Esophagus squamous epithelium (tissue), 5 donors: ENCODE data around the gene WRAP73. TPM values are rescaled to one million over a fixed set of nuclear protein-coding genes. Genes with fewer than 3 reads are reported as not detected.

Source experiments
- DNase-seq: peaks from one replicate; lab custom pipeline; 2025; lab: John Stamatoyannopoulos, UW
- H3K27ac ChIP-seq, 4 donors: fragments of 200-600 bp; sonication (generic); one replicate each; pipeline ENCODE4 v1.5.1; 2016 to 2019; ENCODE audit warnings: mild to moderate bottlenecking in 1 of 4
- H3K27me3 ChIP-seq, 4 donors: fragments of 200-600 bp; sonication (generic); 1 replicate in 3 of 4; 2 replicates in 1 of 4; pipeline versions ENCODE4 v1.5.1 to v1.6.0; 2017 to 2021; ENCODE audit warnings: antibody characterized with exemption in 1 of 4
- H3K36me3 ChIP-seq, 3 donors: fragments of 200-600 bp; sonication (generic); one replicate each; pipeline ENCODE4 v1.5.1; 2016 to 2019
- H3K4me1 ChIP-seq, 3 donors: fragments of 200-600 bp; sonication (generic); one replicate each; pipeline ENCODE4 v1.5.1; 2017 to 2019
- H3K4me3 ChIP-seq, 4 donors: fragments of 200-600 bp; sonication (generic); 1 replicate in 3 of 4; 2 replicates in 1 of 4; pipeline ENCODE4 v1.5.1; 2016 to 2019; ENCODE audit warnings: mild to moderate bottlenecking in 2 of 4, moderate library complexity in 1 of 4
- H3K9me3 ChIP-seq, 3 donors: fragments of 200-600 bp; sonication (generic); one replicate each; pipeline ENCODE4 v1.5.1; 2016 to 2019
- CTCF ChIP-seq, 6 experiments: fragments of 450-650 bp in 4 of 6; fragments of 200-600 bp in 2 of 6; sonication (generic) in 2 of 6; IDR thresholded peaks; one replicate each; pipeline ENCODE4 v1.5.1; 2016 to 2019; ENCODE audit warnings: antibody characterized with exemption in 6 of 6, mild to moderate bottlenecking in 4 of 6, moderate library complexity in 4 of 6
- POLR2A ChIP-seq, 4 donors: fragments of 450-650 bp; IDR thresholded peaks; one replicate each; pipeline ENCODE4 v1.6.1; 2017; ENCODE audit warnings: antibody characterized with exemption in 4 of 4, mild to moderate bottlenecking in 4 of 4, moderate library complexity in 3 of 4
- WGBS, 2 donors: methylation state at CpG; one replicate each; pipeline ENCODE4 v1.1.5; 2018; 5-methylcytosine and 5-hydroxymethylcytosine counted together
- intact Hi-C: fragments of 100-400 bp; cut with DNase I; formaldehyde crosslinking; loops from one replicate; pipeline ENCODE4 v1.15.0; 2022
- total RNA-seq, 4 donors: library from RNA; depleted of rRNA; stranded (reverse); fragments of >200 nt; gene quantifications; one replicate each; pipeline ENCODE4 v1.1.0, GENCODE V29; 2016
- donor health status: DM: yes; HTN: yes; CAD: no.

The WRAP73 gene
- total RNA-seq, 4 donors from 2014 or later, result 7.6 to 17.2 (median 11.8) TPM

GRCh38 chr1:3681898-3682806 lies 32.2 kb upstream of the WRAP73 start:
- no peaks in the 10 kb centered on the region for H3K9me3 ChIP-seq
- intact Hi-C loops, result no loop called here
- H3K4me3 ChIP-seq, result no peak overlapping the region
- no peaks in the 10 kb centered on the region for H3K36me3 ChIP-seq
- H3K27ac ChIP-seq, result no peak overlapping the region
- H3K4me1 ChIP-seq, result peaks cover 11 to 36% (median 17%) of the 10 kb centered on the region in 3 donors
- no peak for TF ChIP-seq POLR2A (IDR thresholded peaks at IDR 0.05)
- TF ChIP-seq CTCF (IDR thresholded peaks at IDR 0.05), result no peak
- 86% methylated on average over 8 of the region's 27 CpGs; no CpG with 5 or more reads in 1 of the 2 donors for WGBS, 2 donors
- H3K27me3 ChIP-seq, result peaks cover 0 to 52% (median 0%) of the 10 kb centered on the region in 4 donors
- no peak for DNase-seq

GRCh38 chr1:3681231-3681897 lies 31.5 kb upstream of the WRAP73 start:
- no peak for DNase-seq
- H3K36me3 ChIP-seq, result no peaks in the 10 kb centered on the region
- H3K9me3 ChIP-seq, result no peaks in the 10 kb centered on the region
- TF ChIP-seq CTCF (IDR thresholded peaks at IDR 0.05) (no peak), POLR2A (IDR thresholded peaks at IDR 0.05) (no peak)
- H3K4me3 ChIP-seq, result no peak overlapping the region
- peaks cover 11 to 36% (median 17%) of the 10 kb centered on the region in 3 donors for H3K4me1 ChIP-seq
- H3K27ac ChIP-seq, result no peak overlapping the region
- H3K27me3 ChIP-seq, result peaks cover 0 to 52% (median 0%) of the 10 kb centered on the region in 4 donors
- no CpG with 5 or more reads among the region's 19 CpGs for WGBS, 2 donors
- intact Hi-C loops, result no loop called here

GRCh38 chr1:3680488-3681230 lies 30.8 kb upstream of the WRAP73 start:
- 63 to 69% methylated on average over 3 to 9 of the region's 20 CpGs for WGBS, 2 donors
- Histone ChIP-seq H3K4me1 (peaks cover 11 to 36% (median 17%) of the 10 kb centered on the region in 3 donors), H3K27ac (no peak overlapping the region), H3K27me3 (peaks cover 0 to 50% (median 0%) of the 10 kb centered on the region in 4 donors), H3K36me3 (no peaks in the 10 kb centered on the region), H3K9me3 (no peaks in the 10 kb centered on the region), H3K4me3 (no peak overlapping the region)
- intact Hi-C loops, result no loop called here
- TF ChIP-seq CTCF (IDR thresholded peaks at IDR 0.05) (no peak), POLR2A (IDR thresholded peaks at IDR 0.05) (no peak)
- no peak for DNase-seq

GRCh38 chr1:3679799-3680453 lies 30.0 kb upstream of the WRAP73 start:
- no peaks in the 10 kb centered on the region for H3K9me3 ChIP-seq
- DNase-seq, result no peak
- H3K27ac ChIP-seq, result no peak overlapping the region
- no peak overlapping the region for H3K4me3 ChIP-seq
- no peaks in the 10 kb centered on the region for H3K36me3 ChIP-seq
- peaks cover 0 to 42% (median 0%) of the 10 kb centered on the region in 4 donors for H3K27me3 ChIP-seq
- WGBS, 2 donors, result 87 to 98% methylated on average over 8 of the region's 9 CpGs
- peaks cover 11 to 29% (median 15%) of the 10 kb centered on the region in 3 donors for H3K4me1 ChIP-seq
- no peak for TF ChIP-seq POLR2A (IDR thresholded peaks at IDR 0.05)
- no peak for TF ChIP-seq CTCF (IDR thresholded peaks at IDR 0.05)
- intact Hi-C loops, result no loop called here
